Adipose tissue (tissue), 3 donors: ENCODE data around the gene ACACA. TPM values are rescaled to one million over a fixed set of nuclear protein-coding genes. Genes with fewer than 3 reads are reported as not detected.

ENCODE experiments used
- H3K27ac ChIP-seq: one replicate; pipeline ENCODE4 v1.5.1; 2013; ENCODE audit warnings: low read depth, low read length
- WGBS, 3 donors: extraction: QIAGEN DNeasy Blood & Tissue Kit; methylation state at CpG; one replicate each; pipeline ENCODE4 v1.1.7; 2013; 5-methylcytosine and 5-hydroxymethylcytosine counted together
- polyA plus RNA-seq, 3 donors: library from polyadenylated mRNA; stranded (reverse); fragments of 200-250 nt; gene quantifications; one replicate each; pipeline ENCODE4 v1.2.3, GENCODE V29; 2013
- donor health status: healthy with polysubstance abuse.
- donor health status: Bipolar disorder and iron deficiency.
- donor health status: healthy.

The ACACA gene
- polyA plus RNA-seq, 3 donors, result 9.5 to 40.2 (median 26.5) TPM

- H3K27ac ChIP-seq, result no peak overlapping the region
- WGBS, 3 donors, result 95 to 100% (median 100%) methylated on average over 2 of the region's 2 CpGs
Observed at GRCh38 chr17:37265446-37266173, 141.0 kb downstream of the ACACA start.

- no peak overlapping the region for H3K27ac ChIP-seq
- 44 to 80% (median 57%) methylated on average over 1 of the region's 1 CpG for WGBS, 3 donors
Observed at GRCh38 chr17:37261286-37261685, 145.3 kb downstream of the ACACA start.

- H3K27ac ChIP-seq, result no peak overlapping the region
- 95 to 98% (median 97%) methylated on average over 3 of the region's 3 CpGs for WGBS, 3 donors
Observed at GRCh38 chr17:37259030-37259735, 147.5 kb downstream of the ACACA start.

GRCh38 chr17:37256627-37257026, 150.0 kb downstream of the ACACA start:
- H3K27ac ChIP-seq, result no peak overlapping the region
- WGBS, 3 donors, result 88 to 100% (median 96%) methylated on average over 1 of the region's 1 CpG

GRCh38 chr17:37255432-37255831, 151.2 kb downstream of the ACACA start:
- 82 to 87% (median 85%) methylated on average over 5 of the region's 5 CpGs for WGBS, 3 donors

GRCh38 chr17:37247825-37248224, 158.8 kb downstream of the ACACA start:
- H3K27ac ChIP-seq, result no peak overlapping the region
- WGBS, 3 donors, result 91 to 95% (median 91%) methylated on average over 4 of the region's 4 CpGs

More at GRCh38 chr17:37255432-37255831, 151.2 kb downstream of the ACACA start:
- H3K27ac ChIP-seq, result no peak overlapping the region

GRCh38 chr17:37246085-37246484, 160.6 kb downstream of the ACACA start:
- no peak overlapping the region for H3K27ac ChIP-seq
- WGBS, 3 donors, result 97 to 98% (median 97%) methylated on average over 2 of the region's 2 CpGs

GRCh38 chr17:37240381-37240780, 166.3 kb downstream of the ACACA start:
- H3K27ac ChIP-seq, result no peak overlapping the region
- 89 to 93% (median 92%) methylated on average over 5 of the region's 5 CpGs for WGBS, 3 donors

GRCh38 chr17:37239690-37240334, 166.8 kb downstream of the ACACA start:
- 62 to 78% (median 72%) methylated on average over 3 of the region's 3 CpGs for WGBS, 3 donors
- no peak overlapping the region for H3K27ac ChIP-seq

- no peak overlapping the region for H3K27ac ChIP-seq
- 88 to 98% (median 97%) methylated on average over 1 of the region's 1 CpG for WGBS, 3 donors
Observed at GRCh38 chr17:37234106-37234505, 172.5 kb downstream of the ACACA start.

GRCh38 chr17:37233036-37233435, 173.6 kb downstream of the ACACA start:
- H3K27ac ChIP-seq, result no peak overlapping the region
- WGBS, 3 donors, result 96 to 97% (median 97%) methylated on average over 11 of the region's 11 CpGs

- 91 to 100% (median 96%) methylated on average over 2 of the region's 2 CpGs for WGBS, 3 donors
- H3K27ac ChIP-seq, result no peak overlapping the region
Observed at GRCh38 chr17:37231887-37232286, 174.7 kb downstream of the ACACA start.

- no peak overlapping the region for H3K27ac ChIP-seq
- 96 to 98% (median 98%) methylated on average over 1 of the region's 1 CpG for WGBS, 3 donors
Observed at GRCh38 chr17:37230633-37231032, 176.0 kb downstream of the ACACA start.

- WGBS, 3 donors, result 74 to 82% (median 75%) methylated on average over 4 of the region's 4 CpGs
- no peak overlapping the region for H3K27ac ChIP-seq
Observed at GRCh38 chr17:37225465-37225864, 181.2 kb downstream of the ACACA start.

GRCh38 chr17:37221865-37222264, 184.8 kb downstream of the ACACA start:
- no peak overlapping the region for H3K27ac ChIP-seq
- WGBS, 3 donors, result 92 to 98% (median 92%) methylated on average over 2 of the region's 2 CpGs

GRCh38 chr17:37220607-37220953, 186.1 kb downstream of the ACACA start:
- 44 to 55% (median 46%) methylated on average over 1 of the region's 1 CpG for WGBS, 3 donors
- no peak overlapping the region for H3K27ac ChIP-seq

GRCh38 chr17:37219876-37220606, 186.6 kb downstream of the ACACA start:
- 85 to 92% (median 88%) methylated on average over 5 of the region's 5 CpGs for WGBS, 3 donors
- no peak overlapping the region for H3K27ac ChIP-seq

GRCh38 chr17:37218849-37219248, 187.8 kb downstream of the ACACA start:
- 77 to 88% (median 85%) methylated on average over 2 of the region's 2 CpGs for WGBS, 3 donors
- H3K27ac ChIP-seq, result no peak overlapping the region

- WGBS, 3 donors, result 82 to 95% (median 94%) methylated on average over 3 of the region's 3 CpGs
Observed at GRCh38 chr17:37214416-37214815, 192.2 kb downstream of the ACACA start.

More at GRCh38 chr17:37214416-37214815, 192.2 kb downstream of the ACACA start:
- H3K27ac ChIP-seq, result no peak overlapping the region
